ENCODE measurements around the gene UBE2L3.
A peak's percentile ranks its signal among the peaks of the same experiment; 100 is the strongest.

DNA sequence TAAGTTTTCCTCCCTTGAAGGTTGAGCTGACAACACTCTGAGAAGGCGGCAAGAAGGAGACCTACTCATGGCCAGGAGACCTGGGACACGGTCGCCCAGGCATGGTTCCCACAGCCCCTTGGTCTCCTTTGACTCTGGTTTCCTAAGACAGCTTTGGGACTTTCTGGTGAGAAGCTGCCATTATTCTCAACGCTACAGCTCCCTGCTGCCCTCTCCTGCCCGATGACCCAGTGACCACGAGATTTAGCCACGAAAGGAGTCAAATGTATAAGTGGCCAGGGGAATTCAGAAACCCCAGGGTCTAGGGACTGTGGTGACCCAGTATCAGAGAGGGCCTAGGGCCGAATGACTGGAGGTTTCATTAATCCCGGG lies 73.9 kb downstream of the UBE2L3 start:
- TF ChIP-seq CTCF (IDR thresholded peaks at IDR 0.05) (peak; percentile 83), ZFX (IDR thresholded peaks at IDR 0.05; ENCODE audit: borderline replicate concordance) (no peak)

All from 22Rv1 (cell line).